Upper lobe of right lung (tissue), 1 donor: ENCODE measurements around the gene PARD3B. TPM values are rescaled to one million over a fixed set of nuclear protein-coding genes. Genes with fewer than 3 reads are reported as not detected.

Experiments used
- ATAC-seq: fragments of 200-7000 bp; cut with Tn5 transposase; one replicate; pipeline ENCODE4 v1.9.1; 2020; ENCODE audit warnings: mild to moderate bottlenecking, moderate library complexity
- DNase-seq: peaks from one replicate; pipeline ENCODE4 v3.0.0-alpha.2; 2020
- H3K27ac ChIP-seq: fragments of 200-600 bp; one replicate; pipeline ENCODE4 v1.8.0; 2022
- H3K27me3 ChIP-seq: fragments of 200-600 bp; one replicate; pipeline ENCODE4 v1.8.0; 2022; ENCODE audit warnings: mild to moderate bottlenecking
- H3K36me3 ChIP-seq: fragments of 200-600 bp; one replicate; pipeline ENCODE4 v1.8.0; 2022
- H3K4me1 ChIP-seq: fragments of 200-600 bp; one replicate; pipeline ENCODE4 v1.8.0; 2022
- H3K4me3 ChIP-seq: fragments of 200-600 bp; one replicate; pipeline ENCODE4 v1.8.0; 2022; ENCODE audit warnings: mild to moderate bottlenecking
- H3K9me3 ChIP-seq: fragments of 200-600 bp; one replicate; pipeline ENCODE4 v1.8.0; 2022
- intact Hi-C: fragments of 100-400 bp; cut with DNase I; formaldehyde crosslinking; loops from one replicate; pipeline ENCODE4 v1.11.0; 2022
- total RNA-seq: library from RNA; stranded (reverse); fragmentation: NEBNext Ultra II Directional; extraction: Animal tissue kit (Norgen Biotek cat#: 25700); gene quantifications from one replicate; pipeline ENCODE4 v1.2.1, GENCODE V29; 2021
- TF ChIP-seq, protein P1 (sequence below): fragments of 200-600 bp; IDR thresholded peaks from one replicate; pipeline ENCODE4 v1.8.0; 2022; ENCODE audit warnings: antibody characterized with exemption
- donor health status: DM: no; HTN: yes; CAD: no; lungs with severe emphysema.

PARD3B gene
- total RNA-seq, 1 donor from 2014 or later = 32.5 TPM

- Histone ChIP-seq H3K4me1 (no peaks in the 10 kb centered on the region), H3K9me3 (no peaks in the 10 kb centered on the region), H3K36me3 (no peaks in the 10 kb centered on the region), H3K4me3 (no peak overlapping the region), H3K27ac (no peak overlapping the region), H3K27me3 (no peaks in the 10 kb centered on the region)
- intact Hi-C loops = no loop called here
- TF ChIP-seq, protein P1, sequence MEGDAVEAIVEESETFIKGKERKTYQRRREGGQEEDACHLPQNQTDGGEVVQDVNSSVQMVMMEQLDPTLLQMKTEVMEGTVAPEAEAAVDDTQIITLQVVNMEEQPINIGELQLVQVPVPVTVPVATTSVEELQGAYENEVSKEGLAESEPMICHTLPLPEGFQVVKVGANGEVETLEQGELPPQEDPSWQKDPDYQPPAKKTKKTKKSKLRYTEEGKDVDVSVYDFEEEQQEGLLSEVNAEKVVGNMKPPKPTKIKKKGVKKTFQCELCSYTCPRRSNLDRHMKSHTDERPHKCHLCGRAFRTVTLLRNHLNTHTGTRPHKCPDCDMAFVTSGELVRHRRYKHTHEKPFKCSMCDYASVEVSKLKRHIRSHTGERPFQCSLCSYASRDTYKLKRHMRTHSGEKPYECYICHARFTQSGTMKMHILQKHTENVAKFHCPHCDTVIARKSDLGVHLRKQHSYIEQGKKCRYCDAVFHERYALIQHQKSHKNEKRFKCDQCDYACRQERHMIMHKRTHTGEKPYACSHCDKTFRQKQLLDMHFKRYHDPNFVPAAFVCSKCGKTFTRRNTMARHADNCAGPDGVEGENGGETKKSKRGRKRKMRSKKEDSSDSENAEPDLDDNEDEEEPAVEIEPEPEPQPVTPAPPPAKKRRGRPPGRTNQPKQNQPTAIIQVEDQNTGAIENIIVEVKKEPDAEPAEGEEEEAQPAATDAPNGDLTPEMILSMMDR = no peak
- no peak for DNase-seq
- ATAC-seq = no peak
Measured at GRCh38 chr2:205619600-205619999, 1074.3 kb downstream of the PARD3B start.

- H3K4me3 ChIP-seq = no peak overlapping the region
- TF ChIP-seq, protein P1 = no peak
- no peaks in the 10 kb centered on the region for H3K36me3 ChIP-seq
- intact Hi-C loops = no loop called here
- no peak for DNase-seq
- H3K27ac ChIP-seq = no peak overlapping the region
- no peak for ATAC-seq
- no peaks in the 10 kb centered on the region for H3K9me3 ChIP-seq
- no peaks in the 10 kb centered on the region for H3K27me3 ChIP-seq
- no peaks in the 10 kb centered on the region for H3K4me1 ChIP-seq
Measured at GRCh38 chr2:205627085-205627484, 1081.8 kb downstream of the PARD3B start.

- TF ChIP-seq, protein P1 = no peak
- no peaks in the 10 kb centered on the region for H3K4me1 ChIP-seq
- no peaks in the 10 kb centered on the region for H3K36me3 ChIP-seq
- H3K4me3 ChIP-seq = no peak overlapping the region
- intact Hi-C loops = no loop called here
- H3K27ac ChIP-seq = no peak overlapping the region
- no peaks in the 10 kb centered on the region for H3K9me3 ChIP-seq
- no peaks in the 10 kb centered on the region for H3K27me3 ChIP-seq
- ATAC-seq = no peak
- DNase-seq = no peak
Measured at GRCh38 chr2:205628422-205628821, 1083.1 kb downstream of the PARD3B start.

GRCh38 chr2:205629091-205629776 is 1084.0 kb downstream of the PARD3B start:
- no peaks in the 10 kb centered on the region for H3K9me3 ChIP-seq
- no peaks in the 10 kb centered on the region for H3K4me1 ChIP-seq
- ATAC-seq (no peak), DNase-seq (no peak)
- H3K36me3 ChIP-seq = no peaks in the 10 kb centered on the region
- intact Hi-C loops = no loop called here
- TF ChIP-seq, protein P1 = no peak
- H3K27me3 ChIP-seq = no peaks in the 10 kb centered on the region
- H3K27ac ChIP-seq = no peak overlapping the region
- no peak overlapping the region for H3K4me3 ChIP-seq

DNA sequence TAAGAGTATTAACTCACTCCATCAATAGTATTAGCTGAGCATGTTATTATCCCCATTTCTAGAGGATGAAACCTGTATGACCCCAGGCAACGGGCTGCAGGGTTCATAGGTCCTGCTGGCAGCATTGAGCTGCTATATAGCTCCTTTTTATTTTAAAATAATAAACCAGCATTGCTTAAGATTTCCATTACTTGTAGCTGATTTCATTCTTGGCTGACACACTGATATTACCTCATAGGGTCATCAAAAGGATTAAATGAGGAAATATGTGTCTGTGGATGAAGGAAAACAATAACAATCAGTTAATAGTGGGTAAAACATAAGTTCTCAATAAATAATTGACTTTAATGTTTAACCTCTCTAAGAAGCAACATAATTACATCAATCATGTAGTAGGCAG is 1088.7 kb downstream of the PARD3B start:
- Histone ChIP-seq H3K4me3 (no peak overlapping the region), H3K27ac (no peak overlapping the region), H3K9me3 (no peaks in the 10 kb centered on the region), H3K4me1 (peaks cover 3% of the 10 kb centered on the region), H3K36me3 (no peaks in the 10 kb centered on the region), H3K27me3 (no peaks in the 10 kb centered on the region)
- DNase-seq = no peak
- ATAC-seq = no peak
- TF ChIP-seq, protein P1 = no peak
- intact Hi-C loops = no loop called here
